Mononuclear cell (primary cell): ENCODE results near the gene MPPED1. TPM values are rescaled to one million over a fixed set of nuclear protein-coding genes. Genes with fewer than 3 reads are reported as not detected.

Experiments
- H3K27me3 ChIP-seq: 2 replicates; pipeline ENCODE4 v1.6.0; 2011; ENCODE audit warnings: low read length, control low read depth; ENCODE audit not compliant: insufficient read depth
- H3K4me1 ChIP-seq: 2 replicates; pipeline ENCODE4 v1.5.1; 2011; ENCODE audit warnings: mild to moderate bottlenecking, low read length, control low read depth; ENCODE audit not compliant: insufficient read depth
- H3K4me3 ChIP-seq: 2 replicates; pipeline ENCODE4 v1.5.1; 2011; ENCODE audit warnings: mild to moderate bottlenecking, low read length, moderate library complexity
- H3K9me3 ChIP-seq: 2 replicates; pipeline ENCODE4 v1.5.1; 2011; ENCODE audit warnings: low read depth, mild to moderate bottlenecking, control low read depth, low read length
- total RNA-seq: library from RNA; depleted of rRNA; stranded (reverse); fragments of >200 nt; gene quantifications from one replicate; pipeline ENCODE4 v1.2.3, GENCODE V29; 2012

MPPED1 gene
- total RNA-seq, 1 donor, result not detected

DNA sequence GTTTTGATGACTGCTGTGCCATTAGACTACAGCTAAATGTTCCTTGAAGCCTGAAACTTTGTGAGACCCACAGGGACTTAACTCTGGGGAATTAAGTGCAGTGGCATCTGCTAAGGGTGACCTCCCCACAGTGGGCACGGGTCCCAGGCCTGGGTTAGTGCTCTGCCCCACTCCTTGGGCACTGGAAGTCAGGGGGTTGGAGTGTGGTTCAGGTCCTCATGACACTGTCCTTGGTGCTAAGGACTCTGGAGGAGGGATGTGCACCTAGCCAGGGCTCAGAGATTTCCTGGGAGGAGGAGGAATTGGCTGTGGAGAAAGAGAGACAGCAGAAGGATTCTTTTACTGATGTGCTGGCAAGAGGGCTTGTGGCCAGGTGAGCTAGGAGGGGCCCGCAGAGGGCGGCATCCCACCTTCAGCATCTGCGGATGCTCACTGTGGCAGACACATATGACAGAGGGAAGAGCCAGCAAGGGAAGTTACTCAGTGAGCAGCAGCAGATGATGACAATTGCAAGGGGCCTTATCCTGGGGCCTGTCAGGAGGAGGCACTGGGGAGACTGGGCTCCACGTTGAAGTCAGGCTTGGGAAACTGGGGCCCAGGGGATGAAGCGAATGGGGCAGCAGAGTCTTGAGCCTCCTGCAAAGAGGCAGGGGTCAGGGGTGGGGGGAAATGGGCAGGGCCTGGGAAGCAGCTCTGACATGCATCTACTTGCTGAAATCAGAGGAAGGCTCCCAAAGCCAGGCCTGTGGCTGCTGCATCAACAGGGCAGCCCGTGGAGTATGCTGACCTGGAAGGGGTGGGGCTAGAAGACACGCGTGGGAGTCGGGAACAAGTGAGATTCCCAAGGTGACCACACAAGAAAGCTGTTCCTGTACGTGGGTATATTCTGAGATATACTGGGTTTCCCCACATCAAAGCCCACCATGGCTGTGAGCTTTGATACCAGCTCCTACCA lies 144.0 kb downstream of the MPPED1 start:
- H3K27me3 ChIP-seq, result no peaks in the 10 kb centered on the region
- H3K4me3 ChIP-seq, result no peak overlapping the region
- H3K4me1 ChIP-seq, result no peaks in the 10 kb centered on the region
- peaks cover 5% of the 10 kb centered on the region for H3K9me3 ChIP-seq

Other genes starting within 250 kb of the MPPED1 start
- 4.3 TPM for gene TTLL12, start 224.9 kb upstream of the MPPED1 start, total RNA-seq
- 0.94 TPM for gene SCUBE1, start 68.6 kb upstream of the MPPED1 start, total RNA-seq